HFF-Myc (cell line): ENCODE data around the gene CYB5R3.

ENCODE experiments used
- DNase-seq: peaks from one replicate; pipeline ENCODE4 v3.0.0-alpha.2; 2011; ENCODE audit warnings: low read depth; ENCODE audit errors: extremely low read depth
- H3K4me3 ChIP-seq: replicated peaks from 2 replicates; pipeline ENCODE4 v1.5.1; 2011; ENCODE audit warnings: low read depth, mild to moderate bottlenecking, control low read depth, low read length
- TF ChIP-seq, protein P1 (sequence below): IDR thresholded peaks from 2 replicates; pipeline ENCODE4 v1.5.1; 2012; ENCODE audit warnings: mild to moderate bottlenecking, low read depth, low read length, control low read depth; ENCODE audit errors: missing control alignments

CYB5R3 gene

DNA sequence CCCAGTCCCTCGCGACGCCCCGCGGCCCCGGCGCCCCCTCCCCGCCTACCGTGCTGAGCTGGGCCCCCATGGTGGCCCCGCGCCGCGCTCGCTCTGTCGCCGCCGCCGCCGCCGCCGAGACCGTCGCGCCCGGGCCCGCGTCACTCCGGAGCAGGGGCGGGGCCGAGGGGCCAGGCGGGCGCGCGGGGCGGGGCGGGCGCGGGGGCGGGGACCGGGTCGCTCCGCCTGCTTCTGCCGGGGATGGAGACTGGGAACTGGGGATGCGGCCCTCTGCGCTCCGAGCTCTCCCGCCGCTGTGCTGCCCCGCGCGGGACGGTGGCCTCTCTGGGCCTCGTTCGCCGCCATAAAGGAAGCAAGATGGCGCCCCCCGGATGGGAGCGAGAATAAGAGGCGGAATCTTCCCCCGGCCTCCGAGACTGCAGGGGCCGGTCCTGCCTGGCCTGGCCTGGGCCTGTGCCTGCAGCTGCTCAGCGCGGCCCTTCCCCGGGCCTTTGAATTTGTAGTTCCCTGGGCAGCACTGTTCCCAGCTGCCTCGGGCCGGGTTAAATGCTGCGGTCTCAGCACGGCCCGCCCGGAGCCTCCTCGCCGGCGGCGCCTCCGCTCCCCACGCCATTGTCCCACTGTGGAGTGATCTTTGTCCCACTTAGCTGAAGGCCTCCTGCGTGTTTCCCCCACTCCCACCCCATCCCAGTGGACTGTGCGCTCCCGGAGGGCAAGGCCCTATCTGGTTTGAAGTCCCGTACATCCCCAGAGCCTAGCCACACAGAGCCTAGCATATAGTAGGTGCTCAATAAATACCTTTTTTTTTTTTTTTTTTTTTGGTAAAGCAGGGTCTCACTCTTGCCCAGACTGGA is at the start of gene CYB5R3:
Gene CYB5R3, minus strand, starts transcription at position 147 of the 854 bp plus-strand sequence. Its CDS starts 77 bp downstream, at position 70.
- DNase-seq, result no peak
- H3K4me3 ChIP-seq, result peak within 1 kb of the TSS; percentile 82
- TF ChIP-seq, protein P1, sequence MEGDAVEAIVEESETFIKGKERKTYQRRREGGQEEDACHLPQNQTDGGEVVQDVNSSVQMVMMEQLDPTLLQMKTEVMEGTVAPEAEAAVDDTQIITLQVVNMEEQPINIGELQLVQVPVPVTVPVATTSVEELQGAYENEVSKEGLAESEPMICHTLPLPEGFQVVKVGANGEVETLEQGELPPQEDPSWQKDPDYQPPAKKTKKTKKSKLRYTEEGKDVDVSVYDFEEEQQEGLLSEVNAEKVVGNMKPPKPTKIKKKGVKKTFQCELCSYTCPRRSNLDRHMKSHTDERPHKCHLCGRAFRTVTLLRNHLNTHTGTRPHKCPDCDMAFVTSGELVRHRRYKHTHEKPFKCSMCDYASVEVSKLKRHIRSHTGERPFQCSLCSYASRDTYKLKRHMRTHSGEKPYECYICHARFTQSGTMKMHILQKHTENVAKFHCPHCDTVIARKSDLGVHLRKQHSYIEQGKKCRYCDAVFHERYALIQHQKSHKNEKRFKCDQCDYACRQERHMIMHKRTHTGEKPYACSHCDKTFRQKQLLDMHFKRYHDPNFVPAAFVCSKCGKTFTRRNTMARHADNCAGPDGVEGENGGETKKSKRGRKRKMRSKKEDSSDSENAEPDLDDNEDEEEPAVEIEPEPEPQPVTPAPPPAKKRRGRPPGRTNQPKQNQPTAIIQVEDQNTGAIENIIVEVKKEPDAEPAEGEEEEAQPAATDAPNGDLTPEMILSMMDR, result no peak

DNA sequence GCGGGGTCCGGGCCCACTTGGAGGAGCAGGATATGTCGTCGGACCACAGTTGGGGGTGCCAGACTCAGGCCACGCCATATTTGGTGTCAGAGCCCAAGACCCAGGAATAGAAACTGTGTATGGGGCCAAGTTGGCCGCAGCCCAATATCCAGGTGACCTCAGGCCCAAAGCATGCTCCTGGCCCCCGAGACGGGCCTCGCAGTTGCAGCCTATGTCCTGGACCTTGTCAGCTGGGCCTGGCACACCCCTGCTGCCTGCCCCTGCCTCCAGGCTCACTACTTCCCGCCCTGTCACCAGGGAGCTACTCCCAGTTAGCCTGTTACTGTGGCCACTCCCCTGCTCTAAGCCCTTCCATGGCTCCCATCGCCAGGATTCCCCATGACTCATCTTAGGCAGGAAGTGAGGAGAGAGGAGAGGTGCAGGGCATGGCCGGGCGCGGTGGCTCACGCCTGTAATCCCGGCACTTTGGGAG is 48.4 kb upstream of the CYB5R3 start:
- TF ChIP-seq, protein P1, result no peak
- no peak overlapping the region for H3K4me3 ChIP-seq
- DNase-seq, result peak; percentile 61

DNA sequence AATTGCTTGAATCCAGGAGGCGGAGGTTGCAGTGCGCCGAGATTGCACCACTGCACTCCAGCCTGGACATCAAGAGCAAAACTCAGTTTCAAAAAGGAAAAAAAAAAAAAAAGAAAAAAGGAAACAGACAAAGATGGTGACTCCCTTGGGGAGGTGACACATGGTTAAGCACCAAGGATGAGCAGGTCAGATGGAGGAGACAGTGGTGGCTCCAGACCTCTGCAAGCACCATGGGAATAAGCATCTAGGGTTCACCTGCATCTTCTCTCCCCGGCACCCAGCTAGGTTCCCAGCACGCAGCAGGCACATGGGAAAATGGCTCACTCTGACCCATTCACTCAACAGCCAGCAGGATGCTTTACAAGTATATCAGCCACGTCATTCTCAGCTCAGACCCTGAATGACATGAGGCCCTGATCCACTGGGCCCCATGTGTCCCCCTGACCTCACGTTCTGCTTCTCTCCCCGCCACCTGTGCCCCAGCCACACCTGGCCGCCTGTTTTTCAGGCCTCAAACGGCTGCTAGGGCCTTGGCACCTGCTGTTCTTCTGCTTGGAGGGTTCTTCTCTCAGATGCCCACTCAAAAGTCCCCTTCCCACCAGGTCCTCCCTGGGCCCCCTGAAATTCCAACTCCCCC is 47.3 kb upstream of the CYB5R3 start:
- no peak for DNase-seq

DNA sequence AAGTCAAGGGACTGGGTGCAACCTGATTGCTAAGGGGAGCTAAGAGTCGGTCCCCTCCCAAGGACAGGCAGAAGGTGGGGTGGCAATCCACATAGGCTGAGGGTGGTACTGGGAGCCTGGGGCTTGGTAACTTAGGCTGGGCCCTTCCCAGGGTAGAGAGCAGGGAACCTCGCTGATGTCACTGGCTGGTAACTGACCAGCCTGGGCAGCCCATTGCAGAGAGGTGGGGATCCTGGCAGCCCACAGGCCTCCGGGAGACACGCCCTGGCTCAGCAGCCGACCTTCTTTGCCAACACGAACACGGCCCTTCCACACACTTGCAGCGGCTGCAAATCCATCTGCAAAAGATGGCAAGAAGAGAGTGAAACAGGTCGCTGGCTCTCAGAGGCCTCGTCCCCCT is 46.1 kb upstream of the CYB5R3 start:
- no peak for DNase-seq
- TF ChIP-seq, protein P1, result no peak

More for the DNA sequence above, 47.3 kb upstream of the CYB5R3 start:
- TF ChIP-seq, protein P1, result no peak
- no peak overlapping the region for H3K4me3 ChIP-seq

DNA sequence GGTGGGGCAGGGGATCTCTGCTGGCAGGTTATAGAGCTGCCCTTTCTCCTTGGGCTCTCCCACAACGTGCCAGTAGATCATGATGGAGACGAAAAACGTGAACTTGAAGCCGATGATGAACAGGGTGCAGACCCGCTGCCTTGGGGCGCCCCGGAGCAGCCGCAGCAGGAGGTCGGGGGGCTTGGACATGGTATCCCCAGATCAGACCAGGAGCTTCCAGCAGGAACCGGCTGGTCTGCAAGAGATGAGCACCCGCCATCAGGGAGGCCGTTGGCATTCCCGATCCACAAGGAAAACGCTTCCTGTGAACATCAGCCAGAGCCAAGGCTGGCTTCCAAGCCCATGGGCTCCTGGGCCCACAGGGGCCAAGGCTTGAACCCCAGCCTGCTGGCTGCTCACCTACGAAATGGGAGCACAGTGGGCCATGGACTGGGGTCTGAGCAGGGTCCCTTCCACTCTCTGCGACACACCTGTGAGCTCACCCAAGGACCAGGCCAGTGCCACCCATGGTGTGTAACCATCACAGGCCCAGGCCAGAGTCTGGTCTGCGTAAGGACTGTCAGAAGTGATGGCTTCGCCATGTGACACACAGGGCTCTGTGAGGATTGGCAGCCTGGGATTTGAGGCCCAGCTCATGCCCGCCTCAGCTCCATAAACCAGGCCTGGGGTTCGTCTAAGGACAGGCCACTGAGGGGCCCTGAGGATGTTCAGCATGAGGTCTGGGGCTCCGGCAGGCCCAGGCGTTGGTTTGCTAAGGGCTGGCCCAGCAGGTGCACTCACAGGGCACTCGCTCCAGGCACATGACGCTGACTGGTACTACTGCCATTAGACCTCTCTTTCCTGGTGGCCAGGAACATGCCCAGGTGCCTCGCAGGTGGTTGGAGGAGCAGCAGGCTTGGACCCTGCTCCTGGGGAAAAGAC is 44.8 kb upstream of the CYB5R3 start:
- H3K4me3 ChIP-seq, result no peak overlapping the region
- no peak for DNase-seq
- TF ChIP-seq, protein P1, result no peak

More for the DNA sequence above, 46.1 kb upstream of the CYB5R3 start:
- no peak overlapping the region for H3K4me3 ChIP-seq

DNA sequence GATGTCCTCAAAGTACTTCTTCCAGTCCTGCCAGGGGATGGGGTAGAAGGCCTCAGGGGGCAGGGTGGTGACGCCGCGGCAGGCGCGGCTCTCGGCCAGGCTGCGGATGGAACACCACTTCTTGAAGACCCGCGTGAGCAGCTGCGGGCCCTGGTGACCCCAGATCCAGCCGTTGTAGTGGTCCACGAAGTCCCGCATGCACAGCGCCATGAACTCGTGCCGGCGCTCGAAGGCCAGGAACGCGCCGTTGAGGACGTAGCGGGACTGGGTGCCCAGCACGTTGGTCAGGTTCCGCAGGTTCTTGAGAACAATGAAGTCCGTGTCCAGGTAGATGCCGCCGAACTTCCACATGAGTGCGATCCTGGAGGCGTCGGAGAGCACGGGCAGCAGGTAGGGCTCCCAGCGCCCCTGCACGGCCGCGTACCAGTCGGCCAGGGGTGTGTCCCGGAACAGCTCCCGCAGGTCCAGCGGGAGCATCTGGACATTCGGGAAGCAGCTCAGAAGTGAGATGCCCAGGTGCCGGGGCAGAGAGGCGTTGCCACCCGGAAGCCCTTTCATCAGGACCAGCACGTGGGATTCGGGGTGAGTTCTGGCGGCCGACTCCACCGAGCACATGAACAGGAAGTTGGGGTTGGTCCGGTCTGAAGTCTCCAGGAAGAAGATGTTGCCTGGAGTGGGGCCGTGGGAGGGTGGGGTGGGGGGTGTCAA is 44.0 kb upstream of the CYB5R3 start:
- no peak overlapping the region for H3K4me3 ChIP-seq
- DNase-seq, result no peak
- TF ChIP-seq, protein P1, result no peak
